HCT116 (cell line): ENCODE results near the gene ADGRF4. TPM values are rescaled to one million over a fixed set of nuclear protein-coding genes. Genes with fewer than 3 reads are reported as not detected.

Experiments
- ATAC-seq: fragments of 200-7000 bp; cut with Tn5 transposase; 2 replicates; pipeline ENCODE4 v1.9.1; 2020; ENCODE audit warnings: mild to moderate bottlenecking, moderate library complexity
- BruUV-seq: library from RNA; stranded (reverse); fragments of 400-500 nt; replicated peaks from 2 replicates; lab custom pipeline; 2021; lab: Mats Ljungman, UMichigan
- CTCF ChIA-PET: fragments of 300-600 bp; sonication (Branson Sonifier 250); formaldehyde crosslinking; loops from one replicate; lab custom pipeline; 2021; ENCODE audit warnings: antibody characterized with exemption; lab: Charles Lee
- POLR2A ChIA-PET: fragments of 300-600, 350-600 bp; sonication (Branson Sonifier 250); formaldehyde crosslinking; loops from one replicate; lab custom pipeline; 2021; ENCODE audit warnings: antibody characterized with exemption; lab: Charles Lee
- RAD21 ChIA-PET, 2 experiments: fragments of 300-600 bp; sonication (Branson Sonifier 250); formaldehyde crosslinking; loops; one replicate each; lab custom pipeline; 2023; ENCODE audit warnings: low total read pairs in 2 of 2; ENCODE audit not compliant: uncharacterized antibody in 2 of 2, unreplicated experiment in 2 of 2, low non-redundant PET in 1 of 2; lab: Charles Lee
- DNase-seq: peaks from one replicate; pipeline ENCODE4 v3.0.0-alpha.2; 2010; ENCODE audit warnings: low read depth, low spot score
- H2AFZ ChIP-seq: fragments of 200-600 bp; shearing (Covaris generic), sonication (generic); 2 replicates; pipeline ENCODE4 v1.6.1; 2017; ENCODE audit warnings: low read depth, mixed run types, mixed read lengths, antibody characterized with exemption, low read length; ENCODE audit not compliant: poor library complexity, severe bottlenecking
- H3K27ac ChIP-seq: 2 replicates; pipeline ENCODE4 v1.5.1; 2012; ENCODE audit warnings: low read depth, low read length
- H3K27me3 ChIP-seq: fragments of 200-600 bp; sonication (generic); 2 replicates; pipeline ENCODE4 v1.6.1; 2016; ENCODE audit warnings: mixed run types, low read length, mixed read lengths; ENCODE audit not compliant: insufficient read depth
- H3K36me3 ChIP-seq, 2 experiments: fragments of 200-500 bp in 1 of 2; fragments of 200-600 bp in 1 of 2; sonication (Bioruptor generic) in 1 of 2; sonication (generic) in 1 of 2; 2 replicates each; pipeline versions ENCODE4 v1.5.1 to v1.6.1; 2014 to 2016; ENCODE audit warnings: low read length in 2 of 2, inconsistent platforms in 1 of 2, mixed read lengths in 1 of 2, mixed run types in 1 of 2; ENCODE audit not compliant: insufficient read depth in 2 of 2, control insufficient read depth in 1 of 2
- H3K4me1 ChIP-seq, 2 experiments: fragments of 200-600 bp in 1 of 2; sonication (generic) in 1 of 2; 2 replicates each; pipeline versions ENCODE4 v1.5.1 to v1.6.1; 2012 to 2017; ENCODE audit warnings: low read length in 2 of 2, inconsistent platforms in 1 of 2, mild to moderate bottlenecking in 1 of 2, mixed read lengths in 1 of 2, mixed run types in 1 of 2, moderate library complexity in 1 of 2; ENCODE audit not compliant: insufficient read depth in 2 of 2, control insufficient read depth in 1 of 2
- H3K4me2 ChIP-seq: fragments of 200-600 bp; sonication (generic); 2 replicates; pipeline ENCODE4 v1.6.1; 2017; ENCODE audit warnings: mixed run types, low read length, mixed read lengths
- H3K4me3 ChIP-seq, 2 experiments: fragments of 200-600 bp in 1 of 2; sonication (generic) in 1 of 2; replicated peaks in 1 of 2; 2 replicates each; pipeline ENCODE4 v1.5.1; 2011 to 2016; ENCODE audit warnings: low read length in 2 of 2, control low read depth in 1 of 2, low read depth in 1 of 2, mild to moderate bottlenecking in 1 of 2, mixed read lengths in 1 of 2, mixed run types in 1 of 2
- H3K79me2 ChIP-seq: fragments of 200-600 bp; sonication (generic); 2 replicates; pipeline ENCODE4 v1.6.1; 2017; ENCODE audit warnings: mild to moderate bottlenecking, mixed run types, low read length, moderate library complexity, mixed read lengths; ENCODE audit not compliant: insufficient read depth
- H3K9ac ChIP-seq: fragments of 200-600 bp; sonication (generic); 2 replicates; pipeline ENCODE4 v1.6.1; 2016; ENCODE audit warnings: low read length, mixed read lengths
- H3K9me2 ChIP-seq: fragments of 200-600 bp; sonication (generic), shearing (Covaris generic); 2 replicates; pipeline ENCODE4 v1.6.1; 2017; ENCODE audit warnings: mixed run types, mild to moderate bottlenecking, moderate library complexity; ENCODE audit not compliant: insufficient read depth
- H3K9me3 ChIP-seq, 2 experiments: fragments of 200-500 bp in 1 of 2; fragments of 200-600 bp in 1 of 2; sonication (Bioruptor generic) in 1 of 2; sonication (generic) in 1 of 2; 2 replicates each; pipeline ENCODE4 v1.6.1; 2014 to 2017; ENCODE audit warnings: low read length in 2 of 2, mixed read lengths in 2 of 2, inconsistent platforms in 1 of 2, low read depth in 1 of 2, mild to moderate bottlenecking in 1 of 2, mixed run types in 1 of 2, moderate library complexity in 1 of 2; ENCODE audit not compliant: control insufficient read depth in 1 of 2, insufficient read depth in 1 of 2
- H4K20me1 ChIP-seq: fragments of 200-600 bp; sonication (generic), shearing (Covaris generic); 2 replicates; pipeline ENCODE4 v1.6.1; 2017; ENCODE audit warnings: mixed run types, mild to moderate bottlenecking, moderate library complexity; ENCODE audit not compliant: insufficient read depth
- ATF3 ChIP-seq: IDR thresholded peaks from 2 replicates; pipeline ENCODE4 v1.6.1; 2012
- CBX3 ChIP-seq: IDR thresholded peaks from 2 replicates; pipeline ENCODE4 v1.6.1; 2012; ENCODE audit warnings: low read depth
- EZH2 ChIP-seq: fragments of 200-600 bp; sonication (generic); IDR thresholded peaks from 2 replicates; pipeline ENCODE4 v1.6.1; 2017; ENCODE audit warnings: antibody characterized with exemption, mixed run types
- FOSL1 ChIP-seq: IDR thresholded peaks from 2 replicates; pipeline ENCODE4 v1.6.1; 2012; ENCODE audit warnings: low read depth
- JUND ChIP-seq: IDR thresholded peaks from 2 replicates; pipeline ENCODE4 v1.6.1; 2012
- SP1 ChIP-seq: IDR thresholded peaks from 2 replicates; pipeline ENCODE4 v1.6.1; 2012; ENCODE audit warnings: low read depth
- SRF ChIP-seq: IDR thresholded peaks from 2 replicates; pipeline ENCODE4 v1.6.1; 2012; ENCODE audit warnings: low read depth
- ZBTB33 ChIP-seq: IDR thresholded peaks from 2 replicates; pipeline ENCODE4 v1.6.1; 2011; ENCODE audit warnings: mild to moderate bottlenecking, low read length, moderate library complexity; ENCODE audit not compliant: insufficient replicate concordance; ENCODE audit errors: extremely low read depth
- ZNF274 ChIP-seq: fragments of 200-500 bp; sonication (Bioruptor generic); IDR thresholded peaks from 2 replicates; pipeline ENCODE4 v1.6.1; 2014; ENCODE audit warnings: mild to moderate bottlenecking, low read depth, low read length, inconsistent platforms
- intact Hi-C: fragments of 100-400 bp; cut with micrococcal nuclease; formaldehyde crosslinking; loops from 2 replicates; pipeline ENCODE4 v1.10.0; 2022
- total RNA-seq: library from RNA; stranded (reverse); gene quantifications from one replicate; pipeline ENCODE4 v1.2.1, GENCODE V29; 2021; ENCODE audit not compliant: unreplicated experiment

The ADGRF4 gene
- total RNA-seq, 1 experiment from 2014 or later = not detected

DNA sequence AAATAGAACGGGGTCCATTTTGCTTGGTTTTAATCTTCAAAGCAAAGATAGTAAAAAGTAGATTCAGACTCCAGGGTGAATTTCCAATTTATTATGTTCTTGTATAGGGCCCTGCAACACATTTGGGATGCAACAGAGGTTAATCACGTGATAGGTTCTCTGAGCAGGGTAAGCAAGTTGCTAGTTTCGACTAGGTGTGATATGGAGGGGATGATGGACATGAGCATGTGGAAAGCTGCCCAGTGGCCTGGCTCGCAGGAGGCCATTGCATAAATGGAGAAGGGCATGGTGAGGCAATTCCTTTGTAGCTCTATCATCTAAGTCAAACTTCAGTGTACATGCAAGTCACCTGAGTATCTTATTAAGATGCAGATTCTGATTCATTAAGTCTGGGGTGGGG lies 17.7 kb upstream of the ADGRF4 start:
- intact Hi-C loops = no loop called here

GRCh38 chr6:47681201-47681990 lies 17.0 kb upstream of the ADGRF4 start:
- POLR2A ChIA-PET = no interaction called here
- RAD21 ChIA-PET = no interaction called here
- no peaks in the 10 kb centered on the region for H3K79me2 ChIP-seq
- H4K20me1 ChIP-seq = no peaks in the 10 kb centered on the region
- no peak overlapping the region for H3K4me2 ChIP-seq
- no peaks in the 10 kb centered on the region for H3K4me1 ChIP-seq
- H3K27ac ChIP-seq = no peak overlapping the region
- DNase-seq = no peak
- H3K4me3 ChIP-seq = no peak overlapping the region
- CTCF ChIA-PET = no interaction called here
- no peaks in the 10 kb centered on the region for H3K9me2 ChIP-seq
- H3K27me3 ChIP-seq = no peaks in the 10 kb centered on the region
- ATAC-seq = no peak
- H3K9ac ChIP-seq = no peak overlapping the region
- BruUV-seq = no TSS peak
- H3K9me3 ChIP-seq = no peaks in the 10 kb centered on the region
- H3K36me3 ChIP-seq = no peaks in the 10 kb centered on the region
- intact Hi-C loops = no loop called here
- H2AFZ ChIP-seq = no peak overlapping the region
- TF ChIP-seq FOSL1 (no peak), CBX3 (no peak), ZNF274 (no peak), ZBTB33 (no peak), SRF (no peak), ATF3 (no peak), EZH2 (no peak), JUND (no peak), SP1 (no peak)

More for the DNA sequence above, 17.7 kb upstream of the ADGRF4 start:
- H3K79me2 ChIP-seq = no peaks in the 10 kb centered on the region
- no peak overlapping the region for H3K4me2 ChIP-seq
- no peaks in the 10 kb centered on the region for H3K27me3 ChIP-seq
- ATAC-seq (no peak), DNase-seq (no peak)
- CTCF ChIA-PET = no interaction called here
- H3K9ac ChIP-seq = no peak overlapping the region
- H3K27ac ChIP-seq = no peak overlapping the region
- RAD21 ChIA-PET = no interaction called here
- no peak overlapping the region for H2AFZ ChIP-seq
- no peaks in the 10 kb centered on the region for H3K9me2 ChIP-seq
- POLR2A ChIA-PET = no interaction called here
- TF ChIP-seq ZBTB33 = no peak
- no peak for TF ChIP-seq SRF
- no peaks in the 10 kb centered on the region for H4K20me1 ChIP-seq
- no peaks in the 10 kb centered on the region for H3K36me3 ChIP-seq
- H3K4me3 ChIP-seq = no peak overlapping the region
- no TSS peak for BruUV-seq
- no peaks in the 10 kb centered on the region for H3K9me3 ChIP-seq
- H3K4me1 ChIP-seq = no peaks in the 10 kb centered on the region
